Gastrocnemius medialis (tissue), 4 donors: ENCODE measurements around the gene DDX39A.

Experiments
- CTCF ChIP-seq, 5 experiments: fragments of 450-650 bp in 3 of 5; fragments of 200-600 bp in 2 of 5; sonication (generic) in 2 of 5; IDR thresholded peaks in 4 of 5; conservative IDR thresholded peaks in 1 of 5; 1 replicate in 4 of 5; 2 replicates in 1 of 5; pipeline ENCODE4 v1.5.1; 2016 to 2019; ENCODE audit warnings: antibody characterized with exemption in 5 of 5, mild to moderate bottlenecking in 3 of 5, moderate library complexity in 3 of 5
- POLR2A ChIP-seq, 2 donors: fragments of 450-650 bp; IDR thresholded peaks; one replicate each; pipeline ENCODE4 v1.6.1; 2017; ENCODE audit warnings: antibody characterized with exemption in 2 of 2, mild to moderate bottlenecking in 2 of 2, moderate library complexity in 2 of 2

GRCh38 chr19:14427461-14427860, 8.3 kb upstream of the DDX39A start:
- TF ChIP-seq CTCF (IDR thresholded peaks at IDR 0.05 in 4 of 5, conservative IDR thresholded peaks at IDR 0.05 in 1 of 5) (no peak), POLR2A (IDR thresholded peaks at IDR 0.05) (no peak)
